MV-4-11 (cell line): ENCODE measurements around the gene VASH1.

Experiments used
- DNase-seq: peaks from one replicate; lab custom pipeline; 2025; lab: John Stamatoyannopoulos, UW

The VASH1 gene

DNA sequence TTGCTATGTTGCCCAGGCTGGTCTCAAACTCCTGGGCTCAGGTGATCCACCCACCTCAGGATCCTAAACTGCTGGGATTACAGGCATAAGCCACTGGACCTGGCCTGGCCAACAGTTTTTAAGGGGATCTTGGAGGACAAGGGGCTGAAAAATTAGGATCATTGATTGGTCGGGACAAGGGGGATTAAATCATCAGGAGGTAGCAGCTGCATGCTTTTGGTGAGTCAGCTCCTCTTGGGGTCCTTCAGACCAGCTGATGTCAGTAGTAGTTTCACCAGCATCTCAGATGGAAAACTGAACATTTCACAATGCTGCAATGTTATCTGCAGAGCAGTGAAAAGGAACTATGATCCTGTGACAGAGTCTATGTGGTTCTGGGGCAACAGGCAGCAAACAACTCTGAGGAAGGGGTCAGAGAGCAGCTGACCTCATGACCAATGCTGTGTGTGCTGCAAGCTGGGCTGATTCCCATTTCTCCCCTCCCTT is 71.3 kb downstream of the VASH1 start:
- peak; percentile 81 for DNase-seq
